Liver (tissue), 2 donors: Measurements from ENCODE around the gene FCHO2.

Experiments used
- CTCF ChIP-seq: fragments of 150-350 bp; IDR thresholded peaks from 2 replicates; pipeline ENCODE4 v1.5.1; 2017; ENCODE audit warnings: improper control_type of control experiment, low read depth, low read length; ENCODE audit not compliant: missing input control
- MAX ChIP-seq: IDR thresholded peaks from 2 replicates; pipeline ENCODE4 v1.6.1; 2016; ENCODE audit warnings: antibody characterized with exemption
- donor health status: healthy.

- TF ChIP-seq CTCF (no peak), MAX (no peak)
These were observed 75.2 kb downstream of the FCHO2 start for GRCh38 chr5:73030995-73031394.
